ENCODE results near the gene CDKL1.

GRCh38 chr14:50340963-50341362 lies 55.7 kb downstream of the CDKL1 start:
- TF ChIP-seq, protein P1, sequence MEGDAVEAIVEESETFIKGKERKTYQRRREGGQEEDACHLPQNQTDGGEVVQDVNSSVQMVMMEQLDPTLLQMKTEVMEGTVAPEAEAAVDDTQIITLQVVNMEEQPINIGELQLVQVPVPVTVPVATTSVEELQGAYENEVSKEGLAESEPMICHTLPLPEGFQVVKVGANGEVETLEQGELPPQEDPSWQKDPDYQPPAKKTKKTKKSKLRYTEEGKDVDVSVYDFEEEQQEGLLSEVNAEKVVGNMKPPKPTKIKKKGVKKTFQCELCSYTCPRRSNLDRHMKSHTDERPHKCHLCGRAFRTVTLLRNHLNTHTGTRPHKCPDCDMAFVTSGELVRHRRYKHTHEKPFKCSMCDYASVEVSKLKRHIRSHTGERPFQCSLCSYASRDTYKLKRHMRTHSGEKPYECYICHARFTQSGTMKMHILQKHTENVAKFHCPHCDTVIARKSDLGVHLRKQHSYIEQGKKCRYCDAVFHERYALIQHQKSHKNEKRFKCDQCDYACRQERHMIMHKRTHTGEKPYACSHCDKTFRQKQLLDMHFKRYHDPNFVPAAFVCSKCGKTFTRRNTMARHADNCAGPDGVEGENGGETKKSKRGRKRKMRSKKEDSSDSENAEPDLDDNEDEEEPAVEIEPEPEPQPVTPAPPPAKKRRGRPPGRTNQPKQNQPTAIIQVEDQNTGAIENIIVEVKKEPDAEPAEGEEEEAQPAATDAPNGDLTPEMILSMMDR (IDR thresholded peaks at IDR 0.05) = no peak
- TF ChIP-seq POLR2A (IDR thresholded peaks at IDR 0.05) (no peak), EP300 (IDR thresholded peaks at IDR 0.05) (no peak)
